WERI-Rb-1 (cell line): ENCODE results near the gene PTH1R.

Source experiments
- DNase-seq: peaks from one replicate; pipeline ENCODE4 v3.0.0-alpha.2; 2020
- H3K27ac ChIP-seq: fragments of 250-450 bp; sonication (Bioruptor Pico); 2 replicates; pipeline ENCODE4 v1.5.1; 2020; ENCODE audit warnings: mild to moderate bottlenecking, moderate library complexity
- H3K27me3 ChIP-seq: fragments of 250-450 bp; sonication (Bioruptor Pico); 2 replicates; pipeline ENCODE4 v1.5.1; 2021; ENCODE audit warnings: mild to moderate bottlenecking, low read depth, moderate library complexity; ENCODE audit not compliant: insufficient read depth, severe bottlenecking
- H3K36me3 ChIP-seq: fragments of 250-450 bp; sonication (Bioruptor Pico); 2 replicates; pipeline ENCODE4 v1.5.1; 2020; ENCODE audit warnings: mild to moderate bottlenecking, moderate library complexity
- H3K4me3 ChIP-seq: 2 replicates; pipeline ENCODE4 v1.5.1; 2011; ENCODE audit warnings: low read depth, mild to moderate bottlenecking, control low read depth, low read length
- H3K9me3 ChIP-seq: fragments of 250-450 bp; sonication (Bioruptor Pico); 2 replicates; pipeline ENCODE4 v1.5.1; 2021; ENCODE audit warnings: mild to moderate bottlenecking, moderate library complexity; ENCODE audit not compliant: severe bottlenecking
- CTCF ChIP-seq: IDR thresholded peaks from 2 replicates; pipeline ENCODE4 v1.5.1; 2011; ENCODE audit warnings: low read depth, mild to moderate bottlenecking, control low read depth, inconsistent platforms, low read length

Gene PTH1R

GRCh38 chr3:46905213-46905560 is 27.7 kb downstream of the PTH1R start:
- TF ChIP-seq CTCF = no peak
- no peaks in the 10 kb centered on the region for H3K9me3 ChIP-seq
- H3K36me3 ChIP-seq = no peaks in the 10 kb centered on the region
- H3K27me3 ChIP-seq = no peaks in the 10 kb centered on the region
- no peak for DNase-seq
- no peak overlapping the region for H3K4me3 ChIP-seq
- H3K27ac ChIP-seq = no peak overlapping the region

- Histone ChIP-seq H3K36me3 (no peaks in the 10 kb centered on the region), H3K9me3 (no peaks in the 10 kb centered on the region), H3K27ac (no peak overlapping the region), H3K27me3 (no peaks in the 10 kb centered on the region), H3K4me3 (no peak overlapping the region)
- no peak for TF ChIP-seq CTCF
- DNase-seq = no peak
Measured at GRCh38 chr3:46905661-46906451, 28.3 kb downstream of the PTH1R start.

GRCh38 chr3:46906471-46907058 is 29.0 kb downstream of the PTH1R start:
- no peak for DNase-seq
- Histone ChIP-seq H3K36me3 (no peaks in the 10 kb centered on the region), H3K4me3 (no peak overlapping the region), H3K9me3 (no peaks in the 10 kb centered on the region), H3K27me3 (no peaks in the 10 kb centered on the region), H3K27ac (no peak overlapping the region)
- no peak for TF ChIP-seq CTCF

- no peaks in the 10 kb centered on the region for H3K36me3 ChIP-seq
- H3K9me3 ChIP-seq = no peaks in the 10 kb centered on the region
- H3K4me3 ChIP-seq = no peak overlapping the region
- no peak overlapping the region for H3K27ac ChIP-seq
- H3K27me3 ChIP-seq = no peaks in the 10 kb centered on the region
- DNase-seq = no peak
- TF ChIP-seq CTCF = no peak
Measured at GRCh38 chr3:46907271-46907670, 29.8 kb downstream of the PTH1R start.

GRCh38 chr3:46907960-46908293 is 30.4 kb downstream of the PTH1R start:
- no peak for DNase-seq
- no peak for TF ChIP-seq CTCF
- no peak overlapping the region for H3K4me3 ChIP-seq
- H3K36me3 ChIP-seq = no peaks in the 10 kb centered on the region
- no peak overlapping the region for H3K27ac ChIP-seq
- no peaks in the 10 kb centered on the region for H3K9me3 ChIP-seq
- H3K27me3 ChIP-seq = no peaks in the 10 kb centered on the region
